GM12801 (cell line): Measurements from ENCODE around the gene CCDC51.

ENCODE experiments used
- TF ChIP-seq, protein P1 (sequence below): IDR thresholded peaks from one replicate; pipeline ENCODE4 v1.5.1; 2011; ENCODE audit warnings: control low read depth; ENCODE audit not compliant: insufficient read length; ENCODE audit errors: extremely low read depth

CCDC51 gene

DNA sequence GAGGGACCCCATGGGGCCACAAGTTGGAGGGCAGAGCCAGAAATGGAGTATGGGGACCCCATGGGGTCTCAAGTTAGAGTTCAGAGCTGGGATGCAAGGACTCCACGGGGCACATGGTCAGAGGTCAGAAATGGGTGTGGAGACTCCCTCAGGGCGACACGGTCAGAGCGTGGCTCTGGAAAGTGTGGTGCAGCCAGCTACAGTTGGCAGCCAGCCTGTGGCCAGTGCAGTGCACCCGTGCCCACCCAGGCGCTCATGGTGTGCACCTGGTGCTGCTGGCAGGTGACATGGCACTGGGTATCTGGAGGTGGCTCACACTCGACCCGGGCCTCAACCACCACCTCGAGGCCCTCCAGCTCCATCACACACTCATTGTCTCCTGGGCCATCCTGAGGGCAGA is 21.3 kb downstream of the CCDC51 start:
- TF ChIP-seq, protein P1, sequence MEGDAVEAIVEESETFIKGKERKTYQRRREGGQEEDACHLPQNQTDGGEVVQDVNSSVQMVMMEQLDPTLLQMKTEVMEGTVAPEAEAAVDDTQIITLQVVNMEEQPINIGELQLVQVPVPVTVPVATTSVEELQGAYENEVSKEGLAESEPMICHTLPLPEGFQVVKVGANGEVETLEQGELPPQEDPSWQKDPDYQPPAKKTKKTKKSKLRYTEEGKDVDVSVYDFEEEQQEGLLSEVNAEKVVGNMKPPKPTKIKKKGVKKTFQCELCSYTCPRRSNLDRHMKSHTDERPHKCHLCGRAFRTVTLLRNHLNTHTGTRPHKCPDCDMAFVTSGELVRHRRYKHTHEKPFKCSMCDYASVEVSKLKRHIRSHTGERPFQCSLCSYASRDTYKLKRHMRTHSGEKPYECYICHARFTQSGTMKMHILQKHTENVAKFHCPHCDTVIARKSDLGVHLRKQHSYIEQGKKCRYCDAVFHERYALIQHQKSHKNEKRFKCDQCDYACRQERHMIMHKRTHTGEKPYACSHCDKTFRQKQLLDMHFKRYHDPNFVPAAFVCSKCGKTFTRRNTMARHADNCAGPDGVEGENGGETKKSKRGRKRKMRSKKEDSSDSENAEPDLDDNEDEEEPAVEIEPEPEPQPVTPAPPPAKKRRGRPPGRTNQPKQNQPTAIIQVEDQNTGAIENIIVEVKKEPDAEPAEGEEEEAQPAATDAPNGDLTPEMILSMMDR: no peak

DNA sequence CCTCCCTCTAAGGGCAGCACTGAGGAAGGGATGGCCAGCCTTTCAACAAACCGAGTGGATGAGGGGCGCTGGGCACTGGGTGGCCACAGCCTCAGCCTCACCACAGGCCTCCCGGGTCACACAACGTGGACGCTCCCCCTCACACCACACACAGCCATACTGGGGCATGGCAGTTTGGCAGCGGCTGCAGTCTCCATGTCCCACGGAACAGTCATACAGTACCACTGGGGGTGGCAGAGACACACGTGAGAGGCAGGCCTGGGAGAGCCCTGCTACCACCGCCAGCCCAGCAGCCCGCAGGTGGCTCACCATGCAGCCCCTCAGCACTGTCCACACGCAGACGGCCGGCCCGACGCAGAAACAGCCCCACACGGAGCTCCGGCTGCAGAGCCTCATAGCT is 21.8 kb downstream of the CCDC51 start:
- TF ChIP-seq, protein P1: no peak

DNA sequence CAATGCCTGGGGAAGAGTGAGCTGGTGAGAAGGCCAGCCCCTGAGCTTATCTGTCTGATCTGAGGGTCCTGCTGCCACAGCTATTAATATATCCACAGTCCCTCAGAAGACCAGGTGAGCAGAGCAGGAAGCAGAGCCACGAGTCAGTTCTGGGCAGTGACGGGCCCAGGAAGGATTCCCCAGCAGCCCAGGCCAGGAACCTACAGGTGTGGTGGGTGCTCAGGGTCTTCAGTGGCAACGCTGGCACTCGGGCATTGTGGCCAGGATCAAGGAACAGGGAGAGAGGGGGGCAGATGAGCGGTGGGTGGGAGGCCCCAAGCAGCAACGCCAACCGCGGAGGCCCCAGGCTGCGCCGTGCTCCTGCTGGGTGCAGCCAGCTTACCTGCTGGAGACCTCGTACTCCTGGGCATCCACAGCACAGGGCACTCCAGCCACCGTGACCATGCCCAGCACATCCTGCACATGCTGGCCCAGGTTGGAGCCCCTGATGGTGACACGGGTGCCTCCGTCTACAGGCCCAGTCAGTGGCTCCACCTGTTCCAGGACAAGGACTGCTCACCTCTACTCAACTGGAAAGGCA is 22.3 kb downstream of the CCDC51 start:
- TF ChIP-seq, protein P1: no peak

DNA sequence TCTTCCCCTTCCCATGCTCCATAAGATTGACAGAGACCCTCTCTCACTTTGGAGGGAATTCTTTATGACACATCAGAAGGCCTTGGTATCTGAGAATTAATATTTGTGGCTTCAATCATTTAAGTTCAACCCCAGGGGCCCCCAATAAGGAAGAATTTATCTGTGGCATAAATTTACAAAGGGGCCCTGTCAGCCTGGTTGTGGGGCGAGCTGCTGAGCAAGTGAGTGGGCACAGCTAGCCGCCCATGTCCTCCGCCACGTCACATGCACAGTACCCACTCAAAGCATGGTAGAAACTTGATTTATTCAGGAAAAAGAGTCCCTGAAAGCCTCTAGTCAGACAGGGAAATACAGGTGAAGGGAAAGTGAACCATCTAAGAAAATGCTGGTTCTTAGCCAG is 23.4 kb downstream of the CCDC51 start:
- TF ChIP-seq, protein P1: no peak

DNA sequence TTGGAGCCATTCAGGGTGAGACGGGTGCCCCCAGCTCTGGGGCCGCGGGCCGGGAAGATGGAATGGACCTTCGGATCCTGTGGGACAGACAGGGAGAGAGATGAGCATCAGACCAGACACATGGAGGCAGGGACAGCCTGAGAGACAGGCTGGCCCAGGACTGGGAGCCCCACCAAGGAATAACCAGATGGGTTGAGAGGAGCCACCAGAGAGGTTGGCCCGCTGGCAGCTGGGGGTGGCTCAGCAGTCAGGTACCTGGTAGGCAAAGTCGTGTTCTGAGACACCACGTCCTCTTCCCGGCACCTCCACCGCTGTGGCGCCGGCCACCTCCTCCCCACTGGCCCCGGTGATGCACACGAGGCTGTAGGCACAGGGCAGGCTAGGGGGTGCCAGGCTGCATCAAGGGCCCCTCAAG is 23.8 kb downstream of the CCDC51 start:
- TF ChIP-seq, protein P1: no peak

DNA sequence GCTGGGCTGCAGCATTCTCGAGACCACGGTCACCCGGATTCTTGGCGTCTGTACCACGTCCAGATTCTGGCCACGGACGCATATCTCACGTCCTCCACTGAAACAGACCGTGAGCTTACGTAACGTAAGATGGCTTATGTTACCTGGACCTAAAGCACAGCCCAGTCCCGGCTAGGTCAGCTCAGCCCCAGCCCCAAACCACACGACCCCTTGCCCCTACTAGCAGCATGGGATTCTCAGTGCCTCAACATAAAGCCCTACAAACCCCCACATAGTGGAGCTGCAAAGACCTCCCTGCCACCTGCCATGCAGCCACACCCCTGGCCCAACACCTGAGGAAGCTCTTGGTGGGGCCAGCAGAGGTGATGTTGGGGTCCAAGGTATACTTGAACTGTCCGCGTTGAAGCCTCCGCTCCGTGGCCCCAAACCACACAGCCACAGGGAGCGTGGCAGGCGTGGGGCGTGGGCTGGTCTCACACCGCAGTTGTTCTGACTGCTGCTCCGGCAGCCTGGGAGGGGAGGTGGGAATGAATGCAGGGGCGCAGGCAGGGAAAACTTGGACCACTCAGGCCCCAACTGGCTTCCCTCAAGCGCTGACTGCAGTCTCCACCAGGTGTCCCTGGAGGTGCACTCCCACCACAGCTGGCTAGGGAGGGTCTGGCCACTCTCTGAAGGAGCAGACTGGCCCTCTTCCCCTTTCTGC is 24.5 kb downstream of the CCDC51 start:
- TF ChIP-seq, protein P1: no peak

DNA sequence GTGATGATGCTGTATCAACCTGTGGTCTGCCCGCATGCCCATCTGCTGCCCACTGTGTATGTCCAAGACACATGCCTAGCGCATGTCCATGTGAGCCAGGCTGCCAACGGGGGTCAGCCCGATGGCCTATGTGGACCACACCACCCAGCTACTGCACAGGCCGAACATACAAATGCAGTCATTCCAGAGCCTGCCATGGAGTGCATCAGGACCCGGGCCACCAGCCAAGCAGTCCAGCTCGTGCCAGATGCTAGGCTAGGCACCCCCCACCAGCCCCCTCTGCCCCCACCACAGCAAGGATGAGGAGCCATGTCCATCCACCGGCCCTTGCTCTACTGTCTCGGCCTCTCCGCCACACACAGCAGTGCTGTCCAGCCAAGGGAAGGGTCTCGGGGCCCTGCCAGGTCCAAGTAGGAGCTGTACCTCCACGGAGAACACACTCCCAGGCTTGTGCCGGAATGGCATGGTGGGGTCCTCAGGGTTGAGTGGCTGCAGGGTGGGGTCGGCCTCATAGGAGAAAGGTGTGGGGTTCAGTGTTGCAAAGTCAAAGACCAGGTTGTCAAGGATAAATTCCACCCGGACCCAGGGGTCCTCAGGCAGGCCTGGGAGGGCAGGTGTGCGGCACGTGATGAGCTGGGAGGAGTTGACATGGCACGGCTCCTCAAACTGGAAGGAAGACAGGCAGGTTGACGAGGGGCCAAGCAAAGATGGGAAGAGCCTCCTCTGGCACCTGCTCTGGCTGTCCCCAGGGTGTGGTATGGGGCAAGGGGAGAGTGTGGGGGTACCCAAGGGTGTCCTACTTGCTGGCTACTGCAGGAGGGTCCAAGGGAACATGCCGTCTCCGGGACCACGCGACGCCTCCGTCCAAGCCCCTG is 25.3 kb downstream of the CCDC51 start:
- TF ChIP-seq, protein P1: no peak
